Left ventricle myocardium inferior (tissue), 1 donor: ENCODE results near the gene SMG6. TPM values are rescaled to one million over a fixed set of nuclear protein-coding genes. Genes with fewer than 3 reads are reported as not detected.
"Not testable (repeated sequence)": the region's sequence is repeated elsewhere in the genome, so short reads cannot be mapped to it uniquely, and the experiment has no call there.

Source experiments
- DNase-seq: peaks from one replicate; pipeline ENCODE4 v3.0.0-alpha.2; 2020
- H3K27ac ChIP-seq: fragments of 200-600 bp; replicated peaks from 2 replicates; pipeline ENCODE4 v1.8.0; 2021
- H3K27me3 ChIP-seq: fragments of 200-600 bp; 2 replicates; pipeline ENCODE4 v1.8.0; 2021; ENCODE audit warnings: low read depth
- H3K36me3 ChIP-seq: fragments of 200-600 bp; 2 replicates; pipeline ENCODE4 v1.8.0; 2021
- H3K4me1 ChIP-seq: fragments of 200-600 bp; 2 replicates; pipeline ENCODE4 v1.8.0; 2021
- H3K4me3 ChIP-seq: fragments of 200-600 bp; 2 replicates; pipeline ENCODE4 v1.8.0; 2021; ENCODE audit warnings: mild to moderate bottlenecking, moderate library complexity
- H3K9me3 ChIP-seq: fragments of 200-600 bp; replicated peaks from 2 replicates; pipeline ENCODE4 v1.8.0; 2021
- intact Hi-C: fragments of 100-400 bp; cut with micrococcal nuclease; formaldehyde crosslinking; loops from one replicate; pipeline ENCODE4 v1.11.0; 2022
- total RNA-seq: library from RNA; stranded (reverse); fragmentation: NEBNext Ultra II Directional; extraction: Animal tissue kit (Norgen Biotek cat#: 25700); gene quantifications from one replicate; pipeline ENCODE4 v1.2.1, GENCODE V29; 2021
- TF ChIP-seq, protein P1 (sequence below): fragments of 200-600 bp; IDR thresholded peaks from 2 replicates; pipeline ENCODE4 v1.8.0; 2021; ENCODE audit warnings: antibody characterized with exemption, mild to moderate bottlenecking, borderline replicate concordance
- donor health status: DM: no; HTN: yes; CAD: no; lungs with severe emphysema.

SMG6 gene
- total RNA-seq, 1 donor from 2014 or later: 22.1 TPM

DNA sequence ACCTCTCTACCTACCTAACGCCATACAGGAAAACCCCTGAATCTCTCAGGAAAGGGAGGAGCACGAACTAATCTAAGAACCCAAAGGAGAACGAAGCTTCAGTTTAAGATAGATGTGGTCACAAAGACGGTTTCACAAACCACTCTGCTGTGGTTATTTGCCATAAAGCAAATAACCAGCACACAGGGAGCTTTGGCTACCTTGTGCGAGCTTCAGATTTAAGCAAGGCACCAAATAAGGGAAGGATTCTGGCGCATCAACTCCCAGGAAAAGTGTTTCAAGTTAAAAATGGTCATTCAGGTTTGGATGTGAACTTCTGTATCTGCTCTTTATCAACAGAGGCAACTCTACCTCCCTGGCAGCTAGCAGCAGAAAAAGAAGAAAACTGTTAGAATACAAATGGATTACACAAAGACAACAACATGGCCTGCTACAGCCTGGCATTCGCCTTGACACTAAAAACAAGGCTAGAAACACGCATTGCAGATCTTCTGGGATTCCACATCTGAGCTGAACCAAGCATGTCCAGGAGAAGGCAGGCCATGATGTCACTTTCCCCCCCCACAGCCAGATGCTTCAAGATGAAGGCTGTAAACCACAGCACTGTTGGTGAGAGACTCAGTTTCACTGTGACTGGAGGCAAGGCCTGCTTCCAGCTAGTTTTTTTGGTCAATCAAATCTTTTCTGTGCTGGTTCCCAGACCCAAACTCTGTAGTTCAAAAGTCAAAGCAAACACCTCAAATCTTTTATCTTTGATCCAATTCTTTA, 43.6 kb downstream of the SMG6 start:
- Histone ChIP-seq H3K27ac (no peak overlapping the region), H3K9me3 (no peaks in the 10 kb centered on the region), H3K27me3 (no peaks in the 10 kb centered on the region), H3K4me1 (peaks cover 25% of the 10 kb centered on the region), H3K36me3 (peaks cover 13% of the 10 kb centered on the region), H3K4me3 (no peak overlapping the region)
- intact Hi-C loops: no loop called here
- TF ChIP-seq, protein P1, sequence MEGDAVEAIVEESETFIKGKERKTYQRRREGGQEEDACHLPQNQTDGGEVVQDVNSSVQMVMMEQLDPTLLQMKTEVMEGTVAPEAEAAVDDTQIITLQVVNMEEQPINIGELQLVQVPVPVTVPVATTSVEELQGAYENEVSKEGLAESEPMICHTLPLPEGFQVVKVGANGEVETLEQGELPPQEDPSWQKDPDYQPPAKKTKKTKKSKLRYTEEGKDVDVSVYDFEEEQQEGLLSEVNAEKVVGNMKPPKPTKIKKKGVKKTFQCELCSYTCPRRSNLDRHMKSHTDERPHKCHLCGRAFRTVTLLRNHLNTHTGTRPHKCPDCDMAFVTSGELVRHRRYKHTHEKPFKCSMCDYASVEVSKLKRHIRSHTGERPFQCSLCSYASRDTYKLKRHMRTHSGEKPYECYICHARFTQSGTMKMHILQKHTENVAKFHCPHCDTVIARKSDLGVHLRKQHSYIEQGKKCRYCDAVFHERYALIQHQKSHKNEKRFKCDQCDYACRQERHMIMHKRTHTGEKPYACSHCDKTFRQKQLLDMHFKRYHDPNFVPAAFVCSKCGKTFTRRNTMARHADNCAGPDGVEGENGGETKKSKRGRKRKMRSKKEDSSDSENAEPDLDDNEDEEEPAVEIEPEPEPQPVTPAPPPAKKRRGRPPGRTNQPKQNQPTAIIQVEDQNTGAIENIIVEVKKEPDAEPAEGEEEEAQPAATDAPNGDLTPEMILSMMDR: no peak
- no peak for DNase-seq

DNA sequence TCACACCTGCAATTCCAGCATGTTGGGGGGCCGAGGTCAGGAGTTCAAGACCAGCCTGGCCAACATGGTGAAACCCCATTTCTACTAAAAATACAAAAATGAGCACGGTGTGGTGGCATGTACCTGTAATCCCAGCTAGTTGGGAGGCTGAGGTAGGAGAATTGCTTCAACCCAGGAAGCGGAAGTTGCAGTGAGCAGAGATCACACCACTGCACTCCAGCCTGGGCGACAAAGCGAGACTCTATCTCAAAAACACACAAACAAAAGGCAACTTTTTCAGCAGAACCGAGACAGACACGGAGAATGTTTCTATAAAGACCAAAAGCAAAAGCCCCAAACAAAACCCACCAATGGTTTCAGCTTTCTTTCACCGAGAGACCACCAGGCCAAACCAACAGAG, 44.8 kb downstream of the SMG6 start:
- H3K9me3 ChIP-seq, H3K27ac ChIP-seq, DNase-seq, H3K4me3 ChIP-seq, intact Hi-C loops, H3K27me3 ChIP-seq: not testable (repeated sequence)
- Histone ChIP-seq H3K36me3 (peaks cover 19% of the 10 kb centered on the region), H3K4me1 (peaks cover 17% of the 10 kb centered on the region)

DNA sequence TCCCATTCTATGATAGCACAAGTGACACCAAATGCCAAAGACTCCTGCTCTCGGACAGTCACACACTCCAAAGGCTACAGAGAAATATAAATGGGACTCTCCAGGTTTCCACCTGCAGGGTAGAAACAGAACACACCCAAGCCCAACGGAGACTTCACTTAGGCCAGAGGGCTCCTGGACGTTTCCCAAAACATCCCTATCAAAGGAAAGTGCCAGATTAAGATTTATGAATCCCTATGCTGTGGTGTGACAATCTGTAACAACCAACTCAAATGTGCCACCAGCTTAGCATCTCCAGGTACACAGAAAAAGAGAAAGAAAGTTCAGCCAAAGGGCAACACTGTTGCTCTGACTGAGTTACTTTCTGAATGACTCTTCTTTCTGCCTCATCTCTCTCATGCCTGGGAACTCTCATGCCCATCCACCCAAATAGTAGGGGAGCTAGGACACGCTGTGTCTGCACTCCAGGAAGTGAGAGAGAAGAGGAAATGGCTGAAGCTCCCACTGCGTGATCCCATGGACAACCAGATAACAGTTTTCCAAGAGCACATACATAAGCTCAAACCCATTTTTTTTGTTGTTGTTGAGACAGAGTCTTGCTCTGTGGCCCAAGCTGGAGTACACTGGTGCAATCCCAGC, 49.7 kb downstream of the SMG6 start:
- DNase-seq: no peak
- intact Hi-C loops: no loop called here

DNA sequence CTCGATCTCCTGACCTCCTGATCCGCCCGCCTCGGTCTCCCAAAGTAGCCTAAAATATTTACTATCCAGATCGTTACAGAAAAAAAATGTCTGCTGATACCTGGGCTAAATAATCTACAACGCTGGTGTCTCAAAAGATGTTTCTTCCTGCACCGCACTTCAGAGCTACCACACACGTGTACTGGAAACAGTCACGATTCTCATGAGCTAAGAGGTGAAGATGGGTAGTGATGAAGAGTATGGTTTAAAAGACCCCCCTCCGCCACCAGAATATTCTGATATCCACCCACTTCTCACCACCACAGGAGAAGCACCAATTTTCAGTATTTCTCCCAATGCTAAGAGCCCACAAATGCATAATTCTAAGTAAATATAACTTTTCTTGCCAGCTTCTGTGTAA, 50.2 kb downstream of the SMG6 start:
- intact Hi-C loops: no loop called here
- Histone ChIP-seq H3K9me3 (no peaks in the 10 kb centered on the region), H3K27ac (no peak overlapping the region), H3K4me3 (no peak overlapping the region), H3K4me1 (peaks cover 2% of the 10 kb centered on the region), H3K36me3 (peaks cover 32% of the 10 kb centered on the region), H3K27me3 (no peaks in the 10 kb centered on the region)
- no peak for DNase-seq
- TF ChIP-seq, protein P1: no peak

More for the DNA sequence above, 49.7 kb downstream of the SMG6 start:
- H3K27ac ChIP-seq: no peak overlapping the region
- TF ChIP-seq, protein P1: no peak
- no peaks in the 10 kb centered on the region for H3K4me1 ChIP-seq
- no peaks in the 10 kb centered on the region for H3K27me3 ChIP-seq
- H3K36me3 ChIP-seq: peaks cover 32% of the 10 kb centered on the region
- H3K9me3 ChIP-seq: no peaks in the 10 kb centered on the region
- no peak overlapping the region for H3K4me3 ChIP-seq

DNA sequence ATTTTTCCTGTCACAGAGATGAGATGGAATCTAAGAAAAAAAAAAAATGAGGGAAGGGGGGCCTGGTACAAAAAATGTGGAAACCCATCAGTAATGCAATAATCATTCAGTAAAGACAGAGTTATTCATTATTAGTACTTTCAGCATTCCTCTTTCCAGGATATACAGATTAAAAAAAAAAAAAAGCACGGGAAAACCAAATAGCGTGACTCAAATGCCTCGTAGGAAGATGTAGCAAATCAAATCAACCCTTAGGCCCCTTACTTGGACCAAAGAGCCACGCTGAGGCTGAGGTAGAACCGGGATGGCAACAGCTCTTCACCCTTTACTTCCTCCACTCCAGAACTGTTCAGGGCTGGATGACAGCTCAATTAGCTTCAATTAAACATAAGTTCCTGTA, 52.5 kb downstream of the SMG6 start:
- Histone ChIP-seq H3K36me3 (peaks cover 27% of the 10 kb centered on the region), H3K27ac (no peak overlapping the region), H3K4me1 (peaks cover 5% of the 10 kb centered on the region), H3K9me3 (no peaks in the 10 kb centered on the region), H3K4me3 (no peak overlapping the region), H3K27me3 (no peaks in the 10 kb centered on the region)
- no peak for DNase-seq
- intact Hi-C loops: no loop called here
- TF ChIP-seq, protein P1: no peak
